Activated T-helper 2 cell treated with anti-CD3 and anti-CD28 coated beads, Interferon-gamma antibody, Interleukin-2, Interleukin-4, amounts not matched to agents 10 μg/mL and 5 μg/mL and 100 μg/mL, durations not matched to agents 14 hours and 24 hours and 36 hours (primary cell): ENCODE results near the gene SLCO6A1. TPM values are rescaled to one million over a fixed set of nuclear protein-coding genes. Genes with fewer than 3 reads are reported as not detected.

ENCODE experiments used
- DNase-seq: peaks from one replicate; pipeline ENCODE4 v3.0.0; 2021; ENCODE audit warnings: low spot score
- H3K27ac Mint-ChIP-seq: one replicate; pipeline ENCODE4 v1.8.0; 2021; ENCODE audit warnings: mixed read lengths
- H3K27me3 Mint-ChIP-seq: one replicate; pipeline ENCODE4 v1.8.0; 2021; ENCODE audit warnings: low read depth, mixed read lengths
- H3K36me3 Mint-ChIP-seq: one replicate; pipeline ENCODE4 v1.8.0; 2021; ENCODE audit warnings: low read depth, mixed read lengths
- H3K4me1 Mint-ChIP-seq: one replicate; pipeline ENCODE4 v1.8.0; 2021; ENCODE audit warnings: low read depth, mixed read lengths
- H3K4me3 Mint-ChIP-seq: one replicate; pipeline ENCODE4 v1.8.0; 2021; ENCODE audit warnings: low read depth, mild to moderate bottlenecking, moderate library complexity, mixed read lengths
- H3K9me3 Mint-ChIP-seq: one replicate; pipeline ENCODE4 v1.8.0; 2021; ENCODE audit warnings: mixed read lengths
- intact Hi-C: fragments of 100-400 bp; cut with micrococcal nuclease; formaldehyde crosslinking; loops from one replicate; pipeline ENCODE4 v1.15.1; 2023
- total RNA-seq: library from RNA; stranded (reverse); gene quantifications from 2 replicates; pipeline ENCODE4 v1.2.3, GENCODE V29; 2022

Gene SLCO6A1
- total RNA-seq, 1 donor from 2014 or later: not detected

- Mint-ChIP-seq H3K4me3 (no peak overlapping the region), H3K9me3 (no peaks in the 10 kb centered on the region), H3K27me3 (no peaks in the 10 kb centered on the region), H3K4me1 (no peaks in the 10 kb centered on the region), H3K27ac (no peak overlapping the region), H3K36me3 (no peaks in the 10 kb centered on the region)
- intact Hi-C loops: no loop called here
- no peak for DNase-seq
Observed at GRCh38 chr5:102418531-102418930, 80.3 kb downstream of the SLCO6A1 start.

GRCh38 chr5:102414448-102414847 is 84.4 kb downstream of the SLCO6A1 start:
- Mint-ChIP-seq H3K9me3 (no peaks in the 10 kb centered on the region), H3K4me3 (no peak overlapping the region), H3K27ac (no peak overlapping the region), H3K27me3 (no peaks in the 10 kb centered on the region), H3K4me1 (no peaks in the 10 kb centered on the region), H3K36me3 (no peaks in the 10 kb centered on the region)
- intact Hi-C loops: no loop called here
- no peak for DNase-seq

- Mint-ChIP-seq H3K4me3 (no peak overlapping the region), H3K27ac (no peak overlapping the region)
- intact Hi-C loops: no loop called here
Observed at GRCh38 chr5:102388235-102388634, 110.6 kb downstream of the SLCO6A1 start.

GRCh38 chr5:102385365-102385764 is 113.4 kb downstream of the SLCO6A1 start:
- Mint-ChIP-seq H3K4me1 (no peaks in the 10 kb centered on the region), H3K27me3 (no peaks in the 10 kb centered on the region), H3K36me3 (no peaks in the 10 kb centered on the region), H3K27ac (no peak overlapping the region), H3K9me3 (peaks cover 8% of the 10 kb centered on the region), H3K4me3 (no peak overlapping the region)
- intact Hi-C loops: no loop called here
- no peak for DNase-seq

More at GRCh38 chr5:102388235-102388634, 110.6 kb downstream of the SLCO6A1 start:
- DNase-seq: no peak
- no peaks in the 10 kb centered on the region for H3K4me1 Mint-ChIP-seq
- H3K9me3 Mint-ChIP-seq: peaks cover 8% of the 10 kb centered on the region
- no peaks in the 10 kb centered on the region for H3K27me3 Mint-ChIP-seq
- H3K36me3 Mint-ChIP-seq: no peaks in the 10 kb centered on the region

GRCh38 chr5:102380174-102380573 is 118.6 kb downstream of the SLCO6A1 start:
- H3K27me3 Mint-ChIP-seq: no peaks in the 10 kb centered on the region
- no peak overlapping the region for H3K27ac Mint-ChIP-seq
- no peaks in the 10 kb centered on the region for H3K36me3 Mint-ChIP-seq
- H3K9me3 Mint-ChIP-seq: peaks cover 2% of the 10 kb centered on the region
- no peak for DNase-seq
- H3K4me3 Mint-ChIP-seq: no peak overlapping the region
- intact Hi-C loops: no loop called here
- H3K4me1 Mint-ChIP-seq: no peaks in the 10 kb centered on the region

GRCh38 chr5:102375876-102376275 is 122.9 kb downstream of the SLCO6A1 start:
- no peaks in the 10 kb centered on the region for H3K27me3 Mint-ChIP-seq
- no peak overlapping the region for H3K4me3 Mint-ChIP-seq
- no peaks in the 10 kb centered on the region for H3K36me3 Mint-ChIP-seq
- H3K4me1 Mint-ChIP-seq: no peaks in the 10 kb centered on the region
- DNase-seq: no peak
- H3K27ac Mint-ChIP-seq: no peak overlapping the region
- intact Hi-C loops: no loop called here
- H3K9me3 Mint-ChIP-seq: no peaks in the 10 kb centered on the region

- DNase-seq: no peak
- H3K27ac Mint-ChIP-seq: no peak overlapping the region
- no peaks in the 10 kb centered on the region for H3K4me1 Mint-ChIP-seq
- no peaks in the 10 kb centered on the region for H3K36me3 Mint-ChIP-seq
- intact Hi-C loops: no loop called here
- no peaks in the 10 kb centered on the region for H3K9me3 Mint-ChIP-seq
- no peaks in the 10 kb centered on the region for H3K27me3 Mint-ChIP-seq
- H3K4me3 Mint-ChIP-seq: no peak overlapping the region
Observed at GRCh38 chr5:102375272-102375671, 123.5 kb downstream of the SLCO6A1 start.

GRCh38 chr5:102368392-102368791 is 130.4 kb downstream of the SLCO6A1 start:
- Mint-ChIP-seq H3K36me3 (no peaks in the 10 kb centered on the region), H3K4me1 (no peaks in the 10 kb centered on the region), H3K9me3 (no peaks in the 10 kb centered on the region), H3K27me3 (no peaks in the 10 kb centered on the region), H3K27ac (no peak overlapping the region), H3K4me3 (no peak overlapping the region)
- no peak for DNase-seq
- intact Hi-C loops: no loop called here

GRCh38 chr5:102341681-102342288 is 157.0 kb downstream of the SLCO6A1 start:
- no peaks in the 10 kb centered on the region for H3K27me3 Mint-ChIP-seq
- H3K4me1 Mint-ChIP-seq: no peaks in the 10 kb centered on the region
- no peaks in the 10 kb centered on the region for H3K36me3 Mint-ChIP-seq
- no peaks in the 10 kb centered on the region for H3K9me3 Mint-ChIP-seq
- no peak for DNase-seq
- no peak overlapping the region for H3K27ac Mint-ChIP-seq
- no peak overlapping the region for H3K4me3 Mint-ChIP-seq
- intact Hi-C loops: no loop called here

GRCh38 chr5:102324714-102325113 is 174.1 kb downstream of the SLCO6A1 start:
- Mint-ChIP-seq H3K27ac (no peak overlapping the region), H3K36me3 (no peaks in the 10 kb centered on the region), H3K4me3 (no peak overlapping the region), H3K27me3 (no peaks in the 10 kb centered on the region), H3K4me1 (no peaks in the 10 kb centered on the region), H3K9me3 (no peaks in the 10 kb centered on the region)
- intact Hi-C loops: no loop called here
- no peak for DNase-seq

Other genes with a start within 250 kb of the SLCO6A1 start
- gene SLCO4C1, start 202.7 kb downstream of the SLCO6A1 start, total RNA-seq: 0.50 and 0.57 TPM in 2 replicates